Adrenal gland (tissue), 5 donors: Measurements from ENCODE around the gene EOLA1.

Experiments used
- POLR2A ChIP-seq, 2 donors: fragments of 450-650 bp; IDR thresholded peaks; one replicate each; pipeline ENCODE4 v1.6.1; 2017; ENCODE audit warnings: antibody characterized with exemption in 2 of 2, mild to moderate bottlenecking in 2 of 2, moderate library complexity in 1 of 2
- TF ChIP-seq, protein P1 (sequence below), 6 experiments: fragments of 450-650 bp in 4 of 6; fragments of 200-600 bp in 2 of 6; sonication (generic) in 1 of 6; IDR thresholded peaks; 1 replicate in 5 of 6; 2 replicates in 1 of 6; pipeline versions ENCODE4 v1.5.1 to v1.8.0; 2016 to 2021; ENCODE audit warnings: antibody characterized with exemption in 6 of 6, mild to moderate bottlenecking in 2 of 6, moderate library complexity in 1 of 6
- donor health status: DM: no; HTN: no; CAD: no.

DNA sequence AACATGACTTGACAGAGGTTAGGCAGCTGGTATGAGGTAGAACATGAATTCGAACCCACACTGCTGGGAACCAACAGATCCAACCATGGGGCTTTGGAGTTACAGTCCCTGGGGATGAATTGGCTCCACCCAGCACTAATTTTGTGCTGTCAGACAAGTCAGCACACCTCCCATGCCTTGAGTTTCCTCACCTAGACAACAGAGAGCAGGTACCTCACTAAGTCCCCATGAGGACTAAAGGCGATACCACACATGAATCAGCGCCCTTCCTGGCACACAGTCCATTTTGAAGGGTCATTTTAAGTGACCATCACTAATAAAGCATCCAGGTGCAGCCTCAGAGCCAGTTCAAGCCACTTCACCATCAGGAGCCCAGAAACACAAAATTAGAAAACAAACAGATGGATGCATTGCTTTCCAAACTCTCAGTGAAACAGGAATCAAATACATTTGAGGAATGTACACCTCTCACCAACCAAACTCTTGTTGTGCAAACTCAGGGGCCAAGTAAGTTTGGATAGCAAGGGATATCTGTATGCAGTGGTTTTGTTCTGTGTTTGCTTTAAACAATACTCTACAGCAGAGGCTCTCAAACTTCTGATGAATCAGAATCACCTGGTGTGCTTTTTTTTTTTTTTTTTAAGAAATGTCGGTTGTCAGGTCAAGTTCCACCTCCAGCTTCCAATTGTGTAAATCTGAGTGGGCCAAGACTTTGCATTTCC, 45.8 kb upstream of the EOLA1 start:
- TF ChIP-seq, protein P1, sequence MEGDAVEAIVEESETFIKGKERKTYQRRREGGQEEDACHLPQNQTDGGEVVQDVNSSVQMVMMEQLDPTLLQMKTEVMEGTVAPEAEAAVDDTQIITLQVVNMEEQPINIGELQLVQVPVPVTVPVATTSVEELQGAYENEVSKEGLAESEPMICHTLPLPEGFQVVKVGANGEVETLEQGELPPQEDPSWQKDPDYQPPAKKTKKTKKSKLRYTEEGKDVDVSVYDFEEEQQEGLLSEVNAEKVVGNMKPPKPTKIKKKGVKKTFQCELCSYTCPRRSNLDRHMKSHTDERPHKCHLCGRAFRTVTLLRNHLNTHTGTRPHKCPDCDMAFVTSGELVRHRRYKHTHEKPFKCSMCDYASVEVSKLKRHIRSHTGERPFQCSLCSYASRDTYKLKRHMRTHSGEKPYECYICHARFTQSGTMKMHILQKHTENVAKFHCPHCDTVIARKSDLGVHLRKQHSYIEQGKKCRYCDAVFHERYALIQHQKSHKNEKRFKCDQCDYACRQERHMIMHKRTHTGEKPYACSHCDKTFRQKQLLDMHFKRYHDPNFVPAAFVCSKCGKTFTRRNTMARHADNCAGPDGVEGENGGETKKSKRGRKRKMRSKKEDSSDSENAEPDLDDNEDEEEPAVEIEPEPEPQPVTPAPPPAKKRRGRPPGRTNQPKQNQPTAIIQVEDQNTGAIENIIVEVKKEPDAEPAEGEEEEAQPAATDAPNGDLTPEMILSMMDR (IDR thresholded peaks at IDR 0.05), result no peak
- TF ChIP-seq POLR2A (IDR thresholded peaks at IDR 0.05), result no peak
